WI38 (cell line): ENCODE data around the gene MACROD2.

Experiments
- H3K4me3 ChIP-seq: 2 replicates; pipeline ENCODE4 v1.5.1; 2011; ENCODE audit warnings: low read depth, mild to moderate bottlenecking, control low read depth, low read length
- CTCF ChIP-seq: IDR thresholded peaks from 2 replicates; pipeline ENCODE4 v1.5.1; 2012; ENCODE audit warnings: low read depth, mild to moderate bottlenecking, control low read depth, low read length

MACROD2 gene

GRCh38 chr20:15949391-15949790, 1954.1 kb downstream of the MACROD2 start:
- no peak for TF ChIP-seq CTCF
- H3K4me3 ChIP-seq = no peak overlapping the region

GRCh38 chr20:15951658-15952057, 1956.3 kb downstream of the MACROD2 start:
- TF ChIP-seq CTCF = no peak

GRCh38 chr20:15958142-15958541, 1962.8 kb downstream of the MACROD2 start:
- TF ChIP-seq CTCF = no peak
- H3K4me3 ChIP-seq = no peak overlapping the region

More at GRCh38 chr20:15951658-15952057, 1956.3 kb downstream of the MACROD2 start:
- no peak overlapping the region for H3K4me3 ChIP-seq

GRCh38 chr20:15965165-15965564, 1969.8 kb downstream of the MACROD2 start:
- TF ChIP-seq CTCF = no peak
- H3K4me3 ChIP-seq = no peak overlapping the region

GRCh38 chr20:15967334-15967733, 1972.0 kb downstream of the MACROD2 start:
- no peak for TF ChIP-seq CTCF
- no peak overlapping the region for H3K4me3 ChIP-seq

- no peak for TF ChIP-seq CTCF
- no peak overlapping the region for H3K4me3 ChIP-seq
Observed at GRCh38 chr20:15976047-15976736, 1980.9 kb downstream of the MACROD2 start.

GRCh38 chr20:15977026-15977425, 1981.7 kb downstream of the MACROD2 start:
- no peak overlapping the region for H3K4me3 ChIP-seq
- no peak for TF ChIP-seq CTCF
